Measurements from ENCODE around the gene ZEB2.

The ZEB2 gene

DNA sequence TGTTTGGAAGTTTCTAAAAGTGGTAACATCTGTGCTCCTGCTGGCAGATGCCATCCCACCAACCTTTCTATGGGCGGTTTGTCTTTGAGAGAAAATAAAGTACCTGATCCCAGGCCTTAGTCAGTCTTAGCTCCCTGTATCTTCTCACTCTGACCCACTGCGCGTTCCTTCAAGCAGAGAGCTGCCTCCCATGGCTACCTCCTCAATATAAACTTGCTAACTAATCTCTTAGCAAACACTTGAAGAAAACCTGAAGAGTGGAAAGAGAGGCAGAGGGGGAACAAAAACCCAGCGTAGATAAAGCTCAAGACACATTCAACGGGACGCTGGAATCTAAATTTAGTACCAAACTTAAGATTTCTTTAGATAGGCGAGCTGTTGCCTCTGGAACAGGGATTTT, 17.6 kb downstream of the ZEB2 start:
- Histone ChIP-seq H3K4me3 (no peak overlapping the region), H3K27ac (peak overlapping the region in 9 of 21 experiments; percentile 3 to 57 (median 33))

DNA sequence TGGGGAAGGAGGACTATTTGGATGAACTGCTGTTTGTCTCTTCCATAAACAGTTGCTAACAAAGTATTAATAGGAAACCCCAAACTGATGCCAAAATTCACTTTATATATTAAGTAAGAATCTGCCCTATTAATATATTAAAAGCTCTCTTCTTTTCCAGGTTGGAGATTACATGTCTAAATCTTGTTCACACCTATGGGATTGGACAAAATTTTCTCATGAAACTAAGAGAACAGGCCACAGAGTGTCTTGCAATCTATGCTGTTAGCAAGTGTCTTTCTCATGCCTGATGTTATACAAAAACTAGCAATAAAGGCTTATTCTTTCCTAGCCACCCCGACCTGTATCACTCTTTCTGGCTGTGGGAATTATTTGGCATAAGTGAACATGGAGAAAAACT, 18.3 kb downstream of the ZEB2 start:
- Histone ChIP-seq H3K27ac (peak overlapping the region in 8 of 21 experiments; percentile 11 to 57 (median 26)), H3K4me3 (no peak overlapping the region)

DNA sequence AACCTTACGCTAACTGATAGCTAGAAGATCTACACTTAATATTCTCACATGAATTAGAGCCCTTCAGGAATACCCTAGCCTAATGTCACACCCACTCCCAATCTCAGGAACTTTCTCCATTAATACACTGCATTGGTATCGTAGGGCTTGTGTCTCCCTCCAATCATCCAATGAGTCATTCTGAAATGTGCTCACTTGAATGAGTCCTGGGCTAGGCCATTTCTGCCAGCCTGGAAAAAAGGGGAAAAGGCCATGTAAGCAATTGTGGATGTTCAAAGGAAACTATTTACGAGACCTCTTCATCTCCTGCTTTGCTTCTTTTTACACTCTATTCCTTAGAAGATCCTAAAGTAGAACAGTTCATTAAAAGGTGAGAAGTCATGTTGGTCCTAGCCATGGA, 18.8 kb downstream of the ZEB2 start:
- no peak overlapping the region for H3K27ac ChIP-seq
- no peak overlapping the region for H3K4me3 ChIP-seq

DNA sequence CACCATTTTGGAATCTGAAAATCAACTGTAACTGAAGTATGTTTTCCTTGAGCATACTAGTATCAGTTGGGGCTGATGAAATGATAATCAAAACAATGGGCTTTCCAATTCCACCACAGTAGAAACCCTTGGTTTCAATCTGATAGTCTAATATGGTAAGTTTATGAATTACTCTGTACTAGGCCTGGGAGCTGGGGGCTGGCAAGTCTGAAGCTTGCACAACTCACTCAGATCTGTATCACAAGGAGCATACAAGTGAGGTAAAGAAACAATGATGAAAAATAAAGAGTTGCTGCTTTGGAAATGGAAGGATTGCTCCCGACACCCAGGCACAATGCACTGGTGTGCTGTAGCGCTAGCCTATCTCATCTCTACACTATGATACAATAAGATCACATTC, 19.4 kb downstream of the ZEB2 start:
- H3K4me3 ChIP-seq, result no peak overlapping the region
- H3K27ac ChIP-seq, result peak overlapping the region in 1 of 21 experiments; percentile 2

DNA sequence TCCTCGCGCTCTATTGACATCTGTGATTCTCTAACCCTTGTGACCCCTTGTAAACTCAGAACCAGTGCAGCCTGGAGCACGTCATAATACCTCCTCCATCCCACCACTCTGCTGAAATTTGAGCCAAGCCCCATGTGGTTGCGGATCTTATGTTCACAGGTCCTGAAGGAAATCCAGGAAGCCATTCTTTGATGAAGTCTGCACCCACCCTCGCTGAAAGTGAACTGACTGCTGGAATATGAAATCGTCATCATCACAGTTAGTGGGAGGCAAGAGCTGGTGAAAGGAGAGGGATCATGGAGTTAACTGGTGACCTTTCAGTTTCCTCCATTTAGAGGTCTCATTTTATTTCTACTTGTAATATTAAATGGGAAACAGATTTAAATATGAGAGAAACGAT, 21.6 kb downstream of the ZEB2 start:
- Histone ChIP-seq H3K4me3 (no peak overlapping the region), H3K27ac (no peak overlapping the region)

DNA sequence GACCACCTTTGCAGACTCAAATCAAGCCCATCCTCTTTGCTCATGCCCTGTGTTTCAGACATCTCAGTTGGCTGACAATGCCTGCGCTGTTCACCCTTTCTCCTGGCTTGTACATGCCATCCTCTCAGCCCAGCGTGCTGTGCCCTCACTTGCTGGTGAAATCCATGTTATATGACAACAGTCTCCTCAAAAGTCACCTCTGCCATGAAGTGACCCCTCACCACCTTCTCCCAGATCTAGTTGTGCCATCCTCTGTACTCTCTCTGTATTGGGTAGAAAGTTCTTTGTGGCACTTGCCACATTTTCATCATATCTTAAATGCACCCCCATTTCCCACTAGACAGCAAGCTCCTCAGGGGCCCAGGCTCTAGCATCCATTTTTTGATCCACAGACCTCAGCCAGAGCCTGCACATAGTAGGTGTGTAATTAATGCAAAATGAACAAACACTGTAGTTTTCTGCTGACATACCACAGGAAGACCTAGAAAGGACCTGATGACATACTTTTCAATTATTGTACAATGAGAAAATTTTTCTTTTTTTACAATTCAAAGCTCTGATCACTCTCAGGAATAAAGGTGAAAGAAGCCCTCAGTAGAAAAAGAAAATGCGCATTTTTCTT, 22.8 kb downstream of the ZEB2 start:
- H3K4me3 ChIP-seq, result no peak overlapping the region
- peak overlapping the region in 3 of 21 experiments; percentile 13 to 66 (median 13) for H3K27ac ChIP-seq

DNA sequence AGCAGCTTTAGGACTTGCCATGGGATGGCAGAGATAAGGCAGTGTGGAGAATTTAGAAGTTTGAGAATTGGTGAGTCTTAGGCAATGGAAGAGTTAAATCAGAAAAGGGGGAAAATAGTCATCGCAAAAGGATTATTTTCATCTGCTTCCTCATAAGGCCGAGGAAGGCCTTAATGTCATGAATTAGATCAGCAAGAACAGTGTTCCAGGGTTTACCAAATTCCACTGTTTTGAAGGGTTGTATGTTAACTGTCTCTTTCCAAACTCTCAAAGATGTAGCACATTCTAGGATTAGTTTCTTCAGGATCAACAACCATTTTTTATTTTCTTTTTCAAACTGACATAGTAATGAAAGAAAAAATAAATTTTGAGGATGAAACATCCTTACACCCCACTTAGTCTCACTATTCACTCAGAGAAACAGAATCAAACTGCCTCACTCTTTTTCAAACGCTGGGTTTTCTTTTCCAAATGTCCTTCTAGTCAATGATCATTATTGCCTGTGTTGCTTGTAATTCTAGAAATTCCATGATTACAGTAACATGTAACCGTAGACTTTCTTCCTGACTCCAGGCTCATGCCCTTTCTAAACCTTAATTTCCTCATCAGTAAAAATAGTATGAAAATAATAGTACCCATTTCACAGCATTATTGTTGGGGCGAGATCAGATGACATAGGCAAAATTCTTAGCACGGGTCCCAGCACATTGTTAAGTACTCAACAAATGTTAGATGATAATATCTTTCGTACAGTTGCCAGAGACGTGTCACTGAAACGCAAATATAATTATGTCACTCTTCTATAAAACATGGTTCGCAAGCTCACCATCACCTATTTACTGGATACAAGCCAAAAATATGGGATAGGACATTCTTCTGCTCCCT, 23.6 kb downstream of the ZEB2 start:
- H3K4me3 ChIP-seq, result no peak overlapping the region
- H3K27ac ChIP-seq, result peak overlapping the region in 7 of 21 experiments; percentile 10 to 66 (median 22)

DNA sequence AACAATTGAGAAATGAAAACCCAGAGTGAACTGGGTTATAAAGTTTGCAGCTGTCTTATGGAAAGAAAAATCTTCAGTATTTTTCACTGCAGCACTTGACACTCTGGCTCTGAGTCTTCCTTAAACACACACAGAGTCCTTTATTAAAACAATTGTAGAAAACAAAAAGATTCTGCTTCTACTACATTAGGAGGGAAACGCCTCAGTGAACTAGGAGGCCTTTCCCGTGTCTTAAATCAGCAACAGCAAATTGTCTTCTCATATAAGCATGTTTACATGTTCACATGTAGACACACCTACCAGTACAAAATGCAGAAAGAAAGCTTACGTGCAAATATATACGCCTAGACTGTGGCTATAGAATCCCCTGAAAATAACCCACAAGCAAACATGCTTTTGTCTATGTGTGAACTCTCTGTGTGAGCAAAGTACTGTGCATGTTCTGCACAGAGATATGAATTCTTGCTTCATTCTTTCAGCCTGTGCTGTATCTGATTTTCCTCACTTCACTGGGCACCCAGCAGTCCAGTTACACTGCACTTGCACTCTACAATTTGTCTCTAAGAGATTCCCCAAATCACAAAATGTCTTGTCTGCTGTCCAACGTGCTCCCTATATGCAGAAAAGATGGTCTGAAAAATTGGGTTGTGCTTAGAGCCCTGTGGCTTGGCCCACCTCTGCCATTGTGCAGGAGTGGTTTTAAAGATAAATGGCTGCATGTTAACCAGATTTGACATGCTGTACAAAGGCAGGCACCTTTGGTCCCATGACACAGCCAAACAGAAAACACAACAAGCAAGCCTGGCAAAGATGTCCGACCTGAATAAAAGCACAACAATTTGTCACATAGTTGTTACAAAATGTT, 24.5 kb downstream of the ZEB2 start:
- Histone ChIP-seq H3K4me3 (no peak overlapping the region), H3K27ac (peak overlapping the region in 8 of 21 experiments; percentile 3 to 61 (median 18))

DNA sequence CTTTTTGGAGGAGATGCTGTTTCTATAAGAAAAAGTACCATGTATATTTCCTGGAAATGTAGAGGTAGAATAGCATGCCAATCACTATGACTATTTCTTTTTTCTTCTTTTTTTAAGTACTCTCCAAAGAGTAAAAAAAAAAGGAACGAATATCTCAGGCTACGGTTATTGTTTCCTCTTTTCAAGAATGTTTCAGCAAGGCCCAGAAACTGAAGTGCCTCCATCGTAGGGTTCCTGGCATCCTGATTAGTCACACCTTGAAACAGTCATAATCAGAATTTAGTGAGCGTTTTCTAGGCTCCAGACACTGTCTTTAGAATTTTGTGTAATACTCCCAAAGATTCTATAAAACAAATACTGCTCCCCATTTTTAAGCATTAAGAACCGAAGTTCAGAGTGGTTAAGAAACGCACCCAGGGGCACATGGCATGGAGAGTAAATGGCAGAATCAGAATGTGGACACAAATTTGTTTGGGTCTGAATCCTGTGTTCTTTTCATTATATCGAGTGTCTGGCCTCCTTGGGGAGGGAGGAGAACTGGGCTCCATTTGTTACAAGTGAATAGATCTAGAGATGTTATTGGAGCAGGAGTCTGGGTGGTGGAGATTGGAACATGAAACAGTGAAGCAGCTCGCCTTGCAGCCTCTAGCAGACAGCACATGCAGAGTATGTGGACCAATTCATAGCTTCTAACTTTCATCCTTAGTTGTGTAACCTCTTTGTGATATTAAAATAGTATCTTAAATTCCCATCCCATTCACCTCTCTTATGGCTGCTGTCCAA, 26.7 kb downstream of the ZEB2 start:
- H3K27ac ChIP-seq, result peak overlapping the region in 1 of 21 experiments; percentile 32
- H3K4me3 ChIP-seq, result no peak overlapping the region

DNA sequence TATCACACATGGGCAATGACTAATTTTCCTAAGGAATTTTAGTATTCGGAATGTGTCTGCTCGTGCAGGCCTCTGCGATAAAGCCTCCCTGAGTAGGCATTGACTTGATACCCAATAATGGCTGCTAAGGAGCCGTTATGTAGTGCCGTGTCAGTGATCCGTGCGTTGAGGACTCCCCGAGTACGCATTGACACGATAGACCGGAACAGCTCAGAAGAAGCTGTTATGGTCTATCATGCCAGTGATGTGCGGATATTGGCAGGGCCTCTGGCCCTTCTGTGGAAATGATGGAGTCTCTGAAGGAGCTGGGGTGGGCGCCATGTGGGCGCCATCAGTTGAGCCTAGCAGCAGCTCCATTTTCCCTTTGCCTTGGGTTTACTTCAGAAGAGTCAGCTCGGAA, 29.1 kb downstream of the ZEB2 start:
- Histone ChIP-seq H3K4me3 (no peak overlapping the region), H3K27ac (no peak overlapping the region)

DNA sequence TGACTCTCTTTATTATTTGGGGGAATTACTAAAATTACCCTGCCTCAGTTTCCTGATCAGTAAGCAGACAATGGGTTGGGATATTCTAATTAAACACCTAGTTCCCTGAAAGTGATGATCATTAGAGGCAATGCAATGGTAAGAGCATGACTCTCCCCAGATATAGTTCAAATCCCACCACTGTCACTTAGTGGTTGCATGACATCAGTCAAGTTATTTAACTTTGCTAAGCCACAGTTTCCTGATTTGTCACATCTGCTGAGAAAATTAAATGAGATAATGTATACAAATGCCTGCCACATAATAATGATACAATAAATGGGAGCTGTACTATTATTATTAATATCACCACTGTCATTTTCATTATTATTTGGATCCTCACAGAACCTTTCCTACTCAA, 29.9 kb downstream of the ZEB2 start:
- Histone ChIP-seq H3K4me3 (no peak overlapping the region), H3K27ac (no peak overlapping the region)

DNA sequence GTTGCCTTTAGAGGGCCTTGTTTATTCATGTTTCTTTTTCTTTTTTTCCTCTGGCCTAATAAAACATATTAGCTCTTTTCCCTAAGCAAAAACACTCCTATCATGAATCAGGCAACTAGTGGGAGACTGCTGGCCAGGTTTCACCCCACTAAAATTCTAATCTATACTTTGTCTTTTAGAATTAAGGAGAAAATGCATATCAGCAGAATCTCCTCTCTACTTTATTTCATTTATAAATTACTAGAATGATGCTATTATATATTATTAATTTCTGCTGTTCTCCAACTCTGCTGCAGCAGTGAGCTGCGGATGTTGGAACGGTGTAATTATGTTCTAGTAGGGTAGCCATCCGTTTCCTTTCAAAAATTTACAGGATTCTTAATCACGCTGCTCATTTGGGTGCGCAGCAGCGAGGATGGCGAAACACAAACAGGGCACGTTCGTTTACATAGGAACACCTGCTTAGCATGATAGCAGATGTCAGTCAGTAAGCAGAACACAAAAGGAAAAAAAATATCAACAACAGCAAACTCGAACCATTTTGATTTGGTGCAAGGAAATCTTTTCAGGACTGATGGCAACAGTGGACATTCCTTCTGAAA, 30.5 kb downstream of the ZEB2 start:
- no peak overlapping the region for H3K27ac ChIP-seq

DNA sequence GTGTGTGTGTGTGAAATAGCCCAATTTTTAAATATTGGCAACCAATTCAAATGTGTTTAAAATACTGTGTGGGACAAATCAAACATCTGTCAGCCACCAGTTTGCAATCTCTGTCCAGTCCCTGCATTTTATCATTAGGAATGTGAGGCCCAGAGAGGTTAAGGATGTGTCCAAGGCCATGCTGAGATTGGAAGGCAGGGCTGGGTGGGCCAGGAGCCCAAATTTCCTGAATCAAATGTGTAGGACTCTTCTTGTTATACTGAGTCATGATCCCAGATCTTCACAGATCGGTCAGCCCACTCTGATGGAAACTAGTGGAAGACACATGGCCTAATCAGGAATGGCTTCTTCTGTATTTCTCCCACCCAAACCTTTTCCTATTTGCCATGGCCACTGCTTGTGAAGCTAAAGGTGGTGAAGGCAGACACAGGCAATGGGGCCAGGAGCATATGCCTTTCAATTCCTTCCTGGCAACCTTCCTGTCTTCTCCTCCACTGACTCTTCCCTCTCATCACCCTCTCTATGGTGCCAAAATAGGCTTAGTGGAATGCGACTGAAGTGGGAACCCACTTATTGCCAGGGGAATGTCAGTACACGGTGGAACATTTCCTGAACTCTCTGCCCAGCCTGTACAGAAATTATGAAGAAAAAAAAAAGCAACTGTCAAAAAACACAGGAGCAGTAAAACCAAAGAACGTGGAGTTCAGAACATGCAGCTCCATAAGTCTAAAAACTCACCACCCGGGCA, 35.5 kb downstream of the ZEB2 start:
- Histone ChIP-seq H3K4me3 (no peak overlapping the region), H3K27ac (peak overlapping the region in 1 of 21 experiments; percentile 25)

More for the DNA sequence above, 30.5 kb downstream of the ZEB2 start:
- H3K4me3 ChIP-seq, result no peak overlapping the region

DNA sequence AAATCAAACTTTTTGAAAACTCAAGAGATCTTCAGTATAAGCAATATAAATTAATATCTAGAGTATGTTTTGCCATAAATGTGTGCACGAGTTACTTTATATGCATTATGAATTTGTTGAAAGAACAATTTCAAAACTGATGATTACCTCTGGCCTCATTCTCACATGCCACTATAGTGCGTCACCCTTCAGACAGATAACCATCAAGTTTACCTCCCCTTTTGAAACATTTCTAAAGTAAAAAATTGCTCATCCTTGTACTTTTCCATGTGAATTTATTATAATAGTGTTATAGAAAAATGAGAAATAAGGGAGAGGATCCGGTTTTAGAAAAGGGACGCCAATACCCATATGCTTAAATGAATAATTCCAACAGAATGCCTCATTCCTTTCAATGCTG, 38.3 kb downstream of the ZEB2 start:
- Histone ChIP-seq H3K27ac (no peak overlapping the region), H3K4me3 (no peak overlapping the region)

DNA sequence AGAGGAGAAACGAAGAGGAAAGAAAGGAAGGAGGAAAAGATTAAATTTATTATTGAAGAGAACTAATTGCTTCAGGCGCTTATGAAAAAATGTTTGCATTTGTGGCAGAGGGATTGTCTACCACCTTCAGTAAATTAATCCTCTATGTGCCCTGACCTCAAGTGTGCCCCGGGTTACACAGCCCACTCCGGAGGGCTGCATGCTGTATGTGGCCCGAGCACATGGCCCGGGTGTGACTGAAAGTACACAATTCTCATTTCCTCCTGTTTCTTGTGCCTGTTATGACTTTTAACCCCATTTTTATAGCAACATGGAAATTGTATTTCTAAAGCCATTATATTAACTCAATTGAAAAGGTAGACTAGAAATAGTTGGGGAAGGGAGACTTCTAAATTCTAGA, 38.8 kb downstream of the ZEB2 start:
- no peak overlapping the region for H3K4me3 ChIP-seq
- peak overlapping the region in 5 of 21 experiments; percentile 19 to 56 (median 38) for H3K27ac ChIP-seq

DNA sequence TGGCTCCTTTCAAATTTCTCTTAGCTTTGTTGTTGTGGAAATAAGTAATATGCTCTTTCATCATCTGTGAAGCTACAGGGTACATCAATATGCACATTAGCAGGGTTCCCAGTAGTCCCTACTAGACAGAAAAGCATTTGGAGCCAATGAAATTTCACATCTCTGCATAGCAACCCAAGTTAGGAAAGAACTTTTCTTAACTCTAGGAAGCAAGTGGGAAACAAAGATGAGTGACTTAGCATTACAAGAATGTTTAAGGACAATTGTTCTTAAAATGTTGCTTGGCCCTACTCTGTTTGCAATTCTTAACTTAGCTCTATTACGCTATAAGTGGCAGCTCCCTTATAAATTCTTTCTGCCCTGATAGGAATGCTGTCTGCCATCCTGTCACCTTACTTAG, 39.6 kb downstream of the ZEB2 start:
- no peak overlapping the region for H3K4me3 ChIP-seq

DNA sequence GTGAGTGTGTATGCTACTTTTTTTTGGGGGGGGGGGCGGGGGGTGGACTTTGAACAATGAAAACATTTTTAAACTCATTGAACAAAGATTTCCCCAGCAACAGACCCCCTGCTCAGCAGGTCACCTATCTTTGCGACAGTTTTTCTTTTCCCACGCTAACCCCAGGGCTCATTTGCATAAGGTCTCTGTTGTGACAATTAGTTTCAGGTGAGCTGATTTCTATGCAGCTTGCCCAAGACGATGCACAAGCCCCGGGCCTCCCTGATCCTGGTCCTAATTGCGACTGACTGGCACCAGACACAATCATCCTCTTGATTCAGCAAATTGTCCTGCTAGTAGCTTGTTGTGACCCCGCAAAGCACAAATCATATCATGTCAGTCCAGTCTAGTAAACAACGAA, 40.3 kb downstream of the ZEB2 start:
- peak overlapping the region in 5 of 21 experiments; percentile 8 to 64 (median 22) for H3K27ac ChIP-seq
- H3K4me3 ChIP-seq, result no peak overlapping the region

More for the DNA sequence above, 39.6 kb downstream of the ZEB2 start:
- peak overlapping the region in 2 of 21 experiments; percentile 22 to 26 for H3K27ac ChIP-seq

DNA sequence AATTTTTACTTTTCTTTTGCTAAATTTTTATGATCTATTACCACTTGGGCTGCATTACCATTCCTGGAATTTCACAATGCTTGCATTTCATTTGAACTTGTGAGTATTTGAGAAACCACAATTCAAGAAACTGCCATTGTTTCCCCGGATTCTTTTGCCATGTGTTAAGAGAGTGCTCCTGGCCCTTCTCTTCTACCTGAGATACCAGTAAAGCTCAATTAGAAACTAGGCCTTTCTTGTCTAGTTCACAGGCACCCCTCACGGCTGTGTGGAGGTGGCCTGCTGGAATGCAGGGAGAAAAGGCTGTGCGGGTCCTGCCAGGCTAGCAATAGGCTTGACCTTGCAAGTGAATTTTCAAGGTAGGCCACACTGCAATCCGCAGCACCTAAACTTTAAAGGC, 40.8 kb downstream of the ZEB2 start:
- H3K27ac ChIP-seq, result peak overlapping the region in 6 of 21 experiments; percentile 8 to 64 (median 25)
- H3K4me3 ChIP-seq, result no peak overlapping the region
